Right lobe of liver (tissue), 6 donors: Measurements from ENCODE around the gene FBLN2. TPM values are rescaled to one million over a fixed set of nuclear protein-coding genes. Genes with fewer than 3 reads are reported as not detected.

Experiments
- ATAC-seq, 4 donors: fragments of 200-7000 bp; cut with Tn5 transposase; one replicate each; pipeline ENCODE4 v1.9.1; 2020; ENCODE audit warnings: mild to moderate bottlenecking in 4 of 4, moderate library complexity in 4 of 4
- DNase-seq, 3 donors: peaks; one replicate each; pipeline ENCODE4 v3.0.0-alpha.2; 2020
- H3K27ac ChIP-seq, 3 donors: fragments of 200-600 bp; one replicate each; pipeline ENCODE4 v1.8.0; 2022
- H3K27me3 ChIP-seq, 2 donors: fragments of 200-600 bp; one replicate each; pipeline ENCODE4 v1.8.0; 2022
- H3K36me3 ChIP-seq, 4 donors: fragments of 200-600 bp; sonication (generic) in 1 of 4; one replicate each; pipeline versions ENCODE4 v1.5.1 to v1.8.0; 2017 to 2022; ENCODE audit warnings: control low read depth in 1 of 4
- H3K4me1 ChIP-seq, 4 donors: fragments of 200-600 bp; sonication (generic) in 1 of 4; one replicate each; pipeline versions ENCODE4 v1.5.1 to v1.8.0; 2017 to 2022; ENCODE audit warnings: control low read depth in 1 of 4
- H3K4me3 ChIP-seq, 3 donors: fragments of 200-600 bp; one replicate each; pipeline ENCODE4 v1.8.0; 2022
- H3K9me3 ChIP-seq, 4 donors: fragments of 200-600 bp; sonication (generic) in 1 of 4; one replicate each; pipeline versions ENCODE4 v1.5.1 to v1.8.0; 2017 to 2022; ENCODE audit warnings: control low read depth in 1 of 4
- POLR2A ChIP-seq: fragments of 450-650 bp; IDR thresholded peaks from one replicate; pipeline ENCODE4 v1.6.1; 2017; ENCODE audit warnings: antibody characterized with exemption, mild to moderate bottlenecking
- WGBS: methylation state at CpG from one replicate; pipeline ENCODE4 v1.1.6; 2018; ENCODE audit warnings: low coverage, low lambda C conversion rate; ENCODE audit not compliant: insufficient coverage; ENCODE audit errors: missing lambda C conversion rate; 5-methylcytosine and 5-hydroxymethylcytosine counted together
- intact Hi-C, 2 donors: fragments of 100-400 bp; cut with DNase I; formaldehyde crosslinking; loops; one replicate each; pipeline versions ENCODE4 v1.11.2 to v1.14.1; 2022
- total RNA-seq, 6 experiments: library from RNA; depleted of rRNA in 2 of 6; stranded (reverse); fragments of >200 nt in 2 of 6; fragmentation: NEBNext Ultra II Directional in 3 of 6; extraction: Animal tissue kit (Norgen Biotek cat#: 25700) in 3 of 6; gene quantifications; one replicate each; pipeline versions ENCODE4 v1.1.0 to v1.2.4, GENCODE V29; 2016 to 2023
- TF ChIP-seq, protein P1 (sequence below), 4 donors: fragments of 200-600 bp in 3 of 4; fragments of 450-650 bp in 1 of 4; IDR thresholded peaks; one replicate each; pipeline versions ENCODE4 v1.5.1 to v1.8.0; 2016 to 2022; ENCODE audit warnings: antibody characterized with exemption in 4 of 4, mild to moderate bottlenecking in 2 of 4
- donor health status: DM: no; HTN: yes; CAD: no.
- donor health status: DM: no; HTN: no; CAD: no.
- donor health status: DM: no; HTN: no; CAD: no.
- donor health status: DM: no; HTN: yes; CAD: no.
- donor health status: DM: no; HTN: yes; CAD: no.

The FBLN2 gene
- total RNA-seq, 6 experiments from 2014 or later, result 1.9 to 4.0 (median 2.7) TPM

DNA sequence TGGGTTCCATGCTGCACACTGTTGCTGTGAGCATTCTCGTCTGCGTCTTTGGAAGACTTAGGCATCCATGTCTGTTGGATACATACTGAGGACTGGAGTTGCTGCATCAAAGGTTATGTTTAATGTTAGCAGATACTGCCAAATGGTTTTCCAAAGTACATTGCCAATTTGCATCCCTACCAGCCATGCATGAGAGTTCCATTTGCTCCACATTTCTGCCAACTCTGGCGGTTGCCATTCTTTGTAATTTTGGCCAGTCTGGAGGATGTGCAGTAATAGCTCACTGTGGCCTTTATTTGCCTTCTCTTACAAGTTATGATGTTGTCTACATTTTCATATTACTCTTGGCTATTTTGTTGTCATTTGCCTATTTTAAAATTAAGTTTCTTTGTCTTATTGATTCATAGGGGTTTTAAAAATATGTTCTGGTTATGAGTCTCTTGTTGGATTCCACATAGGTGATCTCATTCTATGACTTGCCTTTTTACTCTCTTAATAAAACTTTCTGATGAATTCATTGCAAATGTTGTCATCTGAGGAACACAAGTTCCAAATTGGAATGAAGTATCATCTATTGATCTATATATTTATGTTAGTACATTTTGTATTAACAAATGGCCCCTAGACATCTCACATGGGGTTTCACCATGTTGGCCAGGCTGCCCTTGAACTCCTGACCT lies 42.1 kb downstream of the FBLN2 start:
- Histone ChIP-seq H3K27ac (no peak overlapping the region), H3K4me1 (no peaks in the 10 kb centered on the region), H3K9me3 (no peaks in the 10 kb centered on the region), H3K36me3 (no peaks in the 10 kb centered on the region), H3K27me3 (no peaks in the 10 kb centered on the region), H3K4me3 (no peak overlapping the region)
- TF ChIP-seq, protein P1, sequence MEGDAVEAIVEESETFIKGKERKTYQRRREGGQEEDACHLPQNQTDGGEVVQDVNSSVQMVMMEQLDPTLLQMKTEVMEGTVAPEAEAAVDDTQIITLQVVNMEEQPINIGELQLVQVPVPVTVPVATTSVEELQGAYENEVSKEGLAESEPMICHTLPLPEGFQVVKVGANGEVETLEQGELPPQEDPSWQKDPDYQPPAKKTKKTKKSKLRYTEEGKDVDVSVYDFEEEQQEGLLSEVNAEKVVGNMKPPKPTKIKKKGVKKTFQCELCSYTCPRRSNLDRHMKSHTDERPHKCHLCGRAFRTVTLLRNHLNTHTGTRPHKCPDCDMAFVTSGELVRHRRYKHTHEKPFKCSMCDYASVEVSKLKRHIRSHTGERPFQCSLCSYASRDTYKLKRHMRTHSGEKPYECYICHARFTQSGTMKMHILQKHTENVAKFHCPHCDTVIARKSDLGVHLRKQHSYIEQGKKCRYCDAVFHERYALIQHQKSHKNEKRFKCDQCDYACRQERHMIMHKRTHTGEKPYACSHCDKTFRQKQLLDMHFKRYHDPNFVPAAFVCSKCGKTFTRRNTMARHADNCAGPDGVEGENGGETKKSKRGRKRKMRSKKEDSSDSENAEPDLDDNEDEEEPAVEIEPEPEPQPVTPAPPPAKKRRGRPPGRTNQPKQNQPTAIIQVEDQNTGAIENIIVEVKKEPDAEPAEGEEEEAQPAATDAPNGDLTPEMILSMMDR (IDR thresholded peaks at IDR 0.05), result no peak
- TF ChIP-seq POLR2A, result no peak
- DNase-seq (no peak), ATAC-seq (no peak)
- intact Hi-C loops, result no loop called here
- WGBS, result no CpG with 5 or more reads among the region's 3 CpGs

DNA sequence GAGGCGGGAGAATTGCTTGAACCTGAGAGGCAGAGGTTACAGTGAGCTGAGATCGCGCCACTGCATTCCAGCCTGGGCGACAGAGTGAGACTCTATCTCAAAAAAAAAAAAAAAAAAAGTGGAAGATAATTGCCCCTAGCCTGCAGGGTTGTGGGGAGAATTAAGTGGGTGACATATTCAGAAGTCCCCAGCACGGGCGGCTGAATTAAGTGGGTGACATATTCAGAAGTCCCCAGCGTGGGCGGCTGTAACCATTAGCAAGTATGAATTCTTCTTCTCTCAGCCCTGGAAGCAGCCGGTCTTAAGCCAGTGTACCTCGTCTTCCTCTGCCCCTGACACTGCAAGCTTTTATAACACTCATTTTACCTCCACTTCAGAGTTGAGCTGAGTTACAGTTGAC lies 44.7 kb downstream of the FBLN2 start:
- no peaks in the 10 kb centered on the region for H3K27me3 ChIP-seq
- intact Hi-C loops, result no loop called here
- 80% methylated on average over 6 of the region's 10 CpGs for WGBS

GRCh38 chr3:13594146-13594545 lies 45.2 kb downstream of the FBLN2 start:
- DNase-seq, result no peak
- intact Hi-C loops, result no loop called here
- no peak for TF ChIP-seq POLR2A
- Histone ChIP-seq H3K4me1 (no peaks in the 10 kb centered on the region), H3K27me3 (no peaks in the 10 kb centered on the region), H3K9me3 (no peaks in the 10 kb centered on the region), H3K4me3 (no peak overlapping the region), H3K36me3 (no peaks in the 10 kb centered on the region), H3K27ac (no peak overlapping the region)
- no peak for ATAC-seq
- 69% methylated on average over 5 of the region's 8 CpGs for WGBS

More for the DNA sequence above, 44.7 kb downstream of the FBLN2 start:
- TF ChIP-seq, protein P1 (IDR thresholded peaks at IDR 0.05), result no peak
- no peak for TF ChIP-seq POLR2A
- DNase-seq (no peak), ATAC-seq (no peak)
- no peak overlapping the region for H3K4me3 ChIP-seq
- H3K36me3 ChIP-seq, result no peaks in the 10 kb centered on the region
- no peaks in the 10 kb centered on the region for H3K4me1 ChIP-seq
- no peaks in the 10 kb centered on the region for H3K9me3 ChIP-seq
- no peak overlapping the region for H3K27ac ChIP-seq

DNA sequence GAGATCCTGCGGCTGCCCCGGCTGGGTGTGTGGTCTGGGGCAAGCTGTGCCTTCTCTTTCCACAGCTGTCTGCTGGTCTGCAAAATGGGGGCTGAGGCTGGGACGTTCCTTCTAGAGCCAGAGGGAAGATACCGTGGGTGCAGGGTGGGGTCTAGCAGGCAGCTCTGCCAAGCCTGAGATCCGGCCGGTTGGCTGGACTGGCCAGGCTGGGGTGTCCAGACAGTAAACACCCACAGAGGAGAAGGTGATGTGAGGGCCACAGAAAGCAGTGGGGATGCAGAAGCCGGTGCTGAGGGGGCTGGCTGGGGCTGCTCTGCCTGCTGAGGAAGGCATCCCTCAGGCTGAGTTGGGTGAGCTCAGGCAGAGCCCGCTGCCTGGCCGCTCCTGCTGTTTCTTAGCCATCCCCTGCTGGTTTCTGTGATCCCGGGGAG lies 46.1 kb downstream of the FBLN2 start:
- peak in 1 of 4 donors; percentile 17 for ATAC-seq
- intact Hi-C loops, result no loop called here

GRCh38 chr3:13595485-13595884 lies 46.6 kb downstream of the FBLN2 start:
- DNase-seq (no peak), ATAC-seq (no peak)
- no peak for TF ChIP-seq POLR2A
- TF ChIP-seq, protein P1 (IDR thresholded peaks at IDR 0.05), result no peak
- intact Hi-C loops, result no loop called here
- no peak overlapping the region for H3K4me3 ChIP-seq
- H3K36me3 ChIP-seq, result no peaks in the 10 kb centered on the region
- H3K9me3 ChIP-seq, result no peaks in the 10 kb centered on the region
- no peaks in the 10 kb centered on the region for H3K4me1 ChIP-seq
- no peaks in the 10 kb centered on the region for H3K27me3 ChIP-seq
- no peak overlapping the region for H3K27ac ChIP-seq
- WGBS, result 49% methylated on average over 4 of the region's 5 CpGs

More for the DNA sequence above, 46.1 kb downstream of the FBLN2 start:
- no peak for DNase-seq
- Histone ChIP-seq H3K4me1 (no peaks in the 10 kb centered on the region), H3K9me3 (no peaks in the 10 kb centered on the region), H3K27me3 (no peaks in the 10 kb centered on the region), H3K4me3 (no peak overlapping the region), H3K36me3 (no peaks in the 10 kb centered on the region), H3K27ac (no peak overlapping the region)
- TF ChIP-seq POLR2A, result no peak
- TF ChIP-seq, protein P1 (IDR thresholded peaks at IDR 0.05), result no peak
- 20% methylated on average over 1 of the region's 10 CpGs for WGBS
